Measurements from ENCODE around the gene ZNF761. TPM values are rescaled to one million over a fixed set of nuclear protein-coding genes. Genes with fewer than 3 reads are reported as not detected.
A peak's percentile ranks its signal among the peaks of the same experiment; 100 is the strongest.
"Not testable (repeated sequence)": the region's sequence is repeated elsewhere in the genome, so short reads cannot be mapped to it uniquely, and the experiment has no call there.

Gene ZNF761
- total and polyA plus RNA-seq, 7 experiments from 2014 or later, result 8.0 to 18.8 (median 13.1) TPM

DNA sequence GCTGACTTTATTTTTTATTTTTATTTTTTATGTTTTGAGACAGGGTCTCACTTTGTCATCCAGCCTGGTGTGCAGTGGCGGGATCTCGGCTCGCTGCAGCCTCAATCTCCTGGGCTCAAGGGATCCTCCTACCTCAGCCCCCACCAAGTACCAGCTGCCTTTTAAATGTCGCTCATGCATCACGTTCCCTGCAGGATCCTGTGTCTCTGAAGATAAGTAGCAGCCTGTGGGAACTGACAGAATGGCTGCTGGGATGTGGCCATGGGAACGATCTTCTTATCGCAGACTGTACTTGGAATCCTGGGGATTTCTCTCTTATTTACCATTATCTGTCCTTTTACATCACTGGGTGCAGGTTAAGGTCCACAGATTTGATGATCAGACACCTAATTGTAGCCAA lies 71.4 kb downstream of the ZNF761 start:
- ATAC-seq; H3K4me3 Mint-ChIP-seq; H3K27ac ChIP-seq (ENCODE audit: low read depth, low read length); intact Hi-C loops (cut with micrococcal nuclease); CTCF ChIA-PET; POLR2A ChIA-PET; H3K4me3 ChIP-seq (ENCODE audit: low read length); H3K27me3 ChIP-seq (ENCODE audit: control insufficient read depth in 2 of 2, insufficient read depth in 2 of 2, low read length in 2 of 2); H3K4me1 Mint-ChIP-seq; H3K4me1 ChIP-seq (ENCODE audit: control insufficient read depth in 2 of 2, insufficient read depth in 2 of 2, low read length in 2 of 2); DNase-seq; H3K36me3 ChIP-seq (ENCODE audit: control insufficient read depth in 2 of 3, insufficient read depth in 3 of 3, low read length in 3 of 3); H3K27ac Mint-ChIP-seq; H3K9me3 ChIP-seq (ENCODE audit: control insufficient read depth in 2 of 3, low read length in 3 of 3): not testable (repeated sequence)
- Mint-ChIP-seq H3K27me3 (peaks cover 0 to 36% (median 22%) of the 10 kb centered on the region in 5 donors), H3K9me3 (peaks cover 0 to 62% (median 22%) of the 10 kb centered on the region in 11 donors), H3K36me3 (peaks cover 0 to 16% (median 7%) of the 10 kb centered on the region in 5 donors)

DNA sequence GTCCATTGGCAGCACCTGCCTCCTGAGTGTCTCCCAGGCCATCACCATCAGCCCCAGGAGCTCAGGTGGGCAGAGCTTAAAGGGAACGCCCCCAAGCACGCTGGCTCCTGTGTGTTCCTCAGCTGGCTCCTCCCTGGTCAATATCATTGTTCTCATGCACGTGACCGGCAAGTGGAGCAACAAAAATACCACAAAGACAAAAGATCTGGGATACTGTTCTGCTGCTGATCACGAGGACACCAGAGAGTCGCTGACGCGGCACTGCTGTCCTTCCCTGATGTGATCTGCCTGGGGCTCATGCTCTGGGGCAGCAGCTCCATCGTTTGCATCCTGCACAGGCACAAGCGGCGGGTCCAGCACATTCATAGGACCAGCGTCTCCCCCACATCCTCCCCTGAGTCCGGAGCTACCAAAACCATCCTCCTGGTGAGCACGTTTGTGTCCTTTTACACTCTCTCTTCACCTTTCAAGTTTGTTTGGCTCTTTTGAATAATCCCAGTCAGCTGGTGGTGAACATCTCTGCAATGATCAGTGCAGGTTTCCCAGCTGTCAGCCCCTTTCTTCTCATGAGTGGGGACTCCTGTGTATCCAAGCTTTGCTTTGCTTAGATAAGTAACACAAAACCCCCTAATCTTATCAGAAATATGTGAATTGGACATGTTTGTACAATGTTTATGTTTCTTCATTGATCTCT lies 72.0 kb downstream of the ZNF761 start:
- H3K4me1 ChIP-seq (ENCODE audit: control insufficient read depth in 2 of 2, insufficient read depth in 2 of 2, low read length in 2 of 2); intact Hi-C loops (cut with micrococcal nuclease): not testable (repeated sequence)

DNA sequence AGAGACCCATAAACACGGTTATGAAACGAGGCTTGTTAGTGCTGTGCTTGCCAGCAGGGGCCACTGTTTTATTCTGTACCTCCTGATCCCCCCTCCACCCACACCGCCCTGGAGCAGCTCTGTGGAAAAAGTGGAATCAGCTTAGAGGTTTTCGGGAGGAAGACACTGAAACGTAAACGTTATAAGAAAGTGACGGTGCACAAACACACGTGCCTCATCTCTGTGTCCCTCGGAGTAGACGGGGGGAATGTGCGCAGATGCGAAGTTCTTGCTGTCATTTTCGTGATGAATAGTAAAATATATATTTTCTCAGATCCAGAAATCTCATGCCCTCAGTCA lies 72.5 kb downstream of the ZNF761 start:
- H3K9me3 ChIP-seq (ENCODE audit: control insufficient read depth in 2 of 3, low read length in 3 of 3); CTCF ChIA-PET; H3K4me1 Mint-ChIP-seq; H3K4me3 ChIP-seq (ENCODE audit: low read length); POLR2A ChIA-PET; H3K27ac Mint-ChIP-seq; H3K4me3 Mint-ChIP-seq; intact Hi-C loops (cut with micrococcal nuclease); H3K27ac ChIP-seq (ENCODE audit: low read depth, low read length); H3K4me1 ChIP-seq (ENCODE audit: control insufficient read depth in 2 of 2, insufficient read depth in 2 of 2, low read length in 2 of 2); H3K27me3 ChIP-seq (ENCODE audit: control insufficient read depth in 2 of 2, insufficient read depth in 2 of 2, low read length in 2 of 2); H3K36me3 ChIP-seq (ENCODE audit: control insufficient read depth in 2 of 3, insufficient read depth in 3 of 3, low read length in 3 of 3): not testable (repeated sequence)
- H3K36me3 Mint-ChIP-seq, result peaks cover 0 to 16% (median 7%) of the 10 kb centered on the region in 5 donors
- ATAC-seq, result peak; percentile 42
- H3K9me3 Mint-ChIP-seq, result peaks cover 0 to 62% (median 18%) of the 10 kb centered on the region in 11 donors
- peak in 1 of 9 donors; percentile 8 for DNase-seq
- peaks cover 0 to 41% (median 26%) of the 10 kb centered on the region in 5 donors for H3K27me3 Mint-ChIP-seq

More for the DNA sequence above, 72.0 kb downstream of the ZNF761 start:
- H3K27ac ChIP-seq (ENCODE audit: low read depth, low read length); H3K4me1 Mint-ChIP-seq; H3K9me3 ChIP-seq (ENCODE audit: control insufficient read depth in 2 of 3, low read length in 3 of 3); H3K36me3 ChIP-seq (ENCODE audit: control insufficient read depth in 2 of 3, insufficient read depth in 3 of 3, low read length in 3 of 3); H3K4me3 ChIP-seq (ENCODE audit: low read length); DNase-seq; H3K4me3 Mint-ChIP-seq; POLR2A ChIA-PET; H3K27me3 ChIP-seq (ENCODE audit: control insufficient read depth in 2 of 2, insufficient read depth in 2 of 2, low read length in 2 of 2); CTCF ChIA-PET; H3K27ac Mint-ChIP-seq; ATAC-seq: not testable (repeated sequence)
- Mint-ChIP-seq H3K36me3 (peaks cover 0 to 16% (median 7%) of the 10 kb centered on the region in 5 donors), H3K9me3 (peaks cover 0 to 63% (median 18%) of the 10 kb centered on the region in 11 donors), H3K27me3 (peaks cover 0 to 41% (median 25%) of the 10 kb centered on the region in 5 donors)

DNA sequence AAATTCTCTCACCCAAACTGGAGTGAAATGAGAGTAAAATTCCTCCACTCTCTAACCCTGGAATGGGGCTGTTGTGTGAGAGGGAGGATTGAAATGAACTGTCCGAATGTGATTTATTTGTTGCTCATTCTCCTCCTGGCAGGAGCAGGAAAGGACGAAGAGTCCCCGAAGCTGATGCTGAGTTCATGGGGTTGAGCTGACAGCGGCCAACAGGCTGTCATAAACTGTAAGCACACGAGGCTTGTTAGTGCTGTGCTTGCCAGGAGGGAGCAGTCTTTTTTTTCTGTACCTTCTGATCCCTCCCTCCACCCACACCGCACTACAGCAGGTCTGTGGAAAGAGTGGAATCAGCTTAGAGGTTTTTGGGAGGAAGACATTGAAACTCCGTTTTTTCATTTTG lies 73.1 kb downstream of the ZNF761 start:
- CTCF ChIA-PET, result no interaction called here
- H3K4me1 ChIP-seq (ENCODE audit: control insufficient read depth in 2 of 2, insufficient read depth in 2 of 2, low read length in 2 of 2), result no peaks in the 10 kb centered on the region

DNA sequence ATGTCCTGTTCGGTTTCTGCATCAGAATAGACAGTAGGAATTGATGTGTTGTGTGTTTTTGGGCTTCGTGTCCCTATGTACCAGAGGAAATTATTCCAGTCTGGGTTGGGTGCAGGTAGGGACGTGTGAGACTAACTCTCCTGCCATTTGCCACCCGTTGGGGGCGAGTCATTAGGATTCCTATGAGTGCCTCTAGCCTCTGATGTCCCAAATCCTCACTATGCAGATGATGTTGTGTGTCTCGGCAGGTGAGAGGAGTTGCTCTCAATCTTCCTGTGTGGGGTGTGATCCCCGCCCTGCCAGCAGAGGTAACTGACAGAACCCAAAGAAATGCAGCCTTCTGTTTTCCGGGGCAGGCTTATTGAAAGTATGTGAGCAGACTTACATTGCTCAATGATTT lies 74.9 kb downstream of the ZNF761 start:
- H3K4me1 Mint-ChIP-seq, result peaks cover 0 to 2% (median 0%) of the 10 kb centered on the region in 7 donors
- H3K27ac Mint-ChIP-seq, result no peak overlapping the region
- peak overlapping the region in 1 of 10 donors; percentile 13 for H3K4me3 Mint-ChIP-seq
- ChIA-PET CTCF (no interaction called here), POLR2A (no interaction called here)
- no peaks in the 10 kb centered on the region for H3K4me1 ChIP-seq (ENCODE audit: control insufficient read depth in 2 of 2, insufficient read depth in 2 of 2, low read length in 2 of 2)
- peaks cover 0 to 30% (median 21%) of the 10 kb centered on the region in 5 donors for H3K27me3 Mint-ChIP-seq
- no peak overlapping the region for H3K27ac ChIP-seq (ENCODE audit: low read depth, low read length)
- H3K36me3 ChIP-seq (ENCODE audit: control insufficient read depth in 2 of 3, insufficient read depth in 3 of 3, low read length in 3 of 3), result no peaks in the 10 kb centered on the region
- no peaks in the 10 kb centered on the region for H3K9me3 ChIP-seq (ENCODE audit: control insufficient read depth in 2 of 3, low read length in 3 of 3)
- ATAC-seq (no peak), DNase-seq (no peak)
- peaks cover 0 to 10% (median 4%) of the 10 kb centered on the region in 5 donors for H3K36me3 Mint-ChIP-seq
- peaks cover 0 to 47% (median 17%) of the 10 kb centered on the region in 11 donors for H3K9me3 Mint-ChIP-seq
- no peaks in the 10 kb centered on the region for H3K27me3 ChIP-seq (ENCODE audit: control insufficient read depth in 2 of 2, insufficient read depth in 2 of 2, low read length in 2 of 2)
- intact Hi-C loops (cut with micrococcal nuclease), result no loop called here
- no peak overlapping the region for H3K4me3 ChIP-seq (ENCODE audit: low read length)

More for the DNA sequence above, 73.1 kb downstream of the ZNF761 start:
- Mint-ChIP-seq H3K9me3 (peaks cover 0 to 61% (median 17%) of the 10 kb centered on the region in 11 donors), H3K27ac (no peak overlapping the region), H3K36me3 (peaks cover 0 to 16% (median 7%) of the 10 kb centered on the region in 5 donors), H3K4me3 (no peak overlapping the region), H3K4me1 (peaks cover 0 to 2% (median 0%) of the 10 kb centered on the region in 7 donors), H3K27me3 (peaks cover 0 to 41% (median 26%) of the 10 kb centered on the region in 5 donors)
- no peak for DNase-seq
- Histone ChIP-seq H3K9me3 (ENCODE audit: control insufficient read depth in 2 of 3, low read length in 3 of 3) (no peaks in the 10 kb centered on the region), H3K36me3 (ENCODE audit: control insufficient read depth in 2 of 3, insufficient read depth in 3 of 3, low read length in 3 of 3) (no peaks in the 10 kb centered on the region), H3K27me3 (ENCODE audit: control insufficient read depth in 2 of 2, insufficient read depth in 2 of 2, low read length in 2 of 2) (no peaks in the 10 kb centered on the region), H3K27ac (ENCODE audit: low read depth, low read length) (no peak overlapping the region), H3K4me3 (ENCODE audit: low read length) (no peak overlapping the region)
- POLR2A ChIA-PET, result no interaction called here
- intact Hi-C loops (cut with micrococcal nuclease), result no loop called here
- ATAC-seq, result no peak

Other genes with a start within 250 kb of the ZNF761 start
- gene ZNF665, start 238.6 kb upstream of the ZNF761 start, total RNA-seq, result 1 to 10 TPM; 1.6 to 5.9 (median 3.3) TPM
- gene ZNF665, start 238.6 kb upstream of the ZNF761 start, polyA plus RNA-seq, result 10 to 100 TPM; 12.2 to 13.7 TPM
- gene ZNF677, start 177.1 kb upstream of the ZNF761 start, total RNA-seq, result 10 to 100 TPM in 2 of 5 experiments, 1 to 10 TPM in 3; 2.2 to 25.9 (median 7.4) TPM
- gene ZNF677, start 177.1 kb upstream of the ZNF761 start, polyA plus RNA-seq, result 10 to 100 TPM; 20.5 to 29.9 TPM
- gene VN1R2, start 173.7 kb upstream of the ZNF761 start, total RNA-seq, result not detected
- gene VN1R2, start 173.7 kb upstream of the ZNF761 start, polyA plus RNA-seq, result not detected
- not detected for gene VN1R4, start 164.3 kb upstream of the ZNF761 start, total RNA-seq
- gene VN1R4, start 164.3 kb upstream of the ZNF761 start, polyA plus RNA-seq, result not detected
- gene ZNF845, start 98.2 kb upstream of the ZNF761 start, total RNA-seq, result 10 to 100 TPM in 3 of 5 experiments, 1 to 10 TPM in 2; 4.6 to 18.9 (median 11.1) TPM
- 10 to 100 TPM in 1 of 2 donors, 1 to 10 TPM in 1; 6.5 to 19.8 TPM for gene ZNF845, start 98.2 kb upstream of the ZNF761 start, polyA plus RNA-seq
- gene ZNF525, start 66.3 kb upstream of the ZNF761 start, total RNA-seq, result 10 to 100 TPM; 11.5 to 33.7 (median 24.2) TPM
- gene ZNF525, start 66.3 kb upstream of the ZNF761 start, polyA plus RNA-seq, result 10 to 100 TPM; 12.4 to 13.9 TPM
- gene ZNF765, start 36.8 kb upstream of the ZNF761 start, total RNA-seq, result 10 to 100 TPM in 3 of 5 experiments, 1 to 10 TPM in 2; 5.1 to 19.5 (median 11.4) TPM
- 10 to 100 TPM in 1 of 2 donors, 1 to 10 TPM in 1; 6.9 to 13.1 TPM for gene ZNF765, start 36.8 kb upstream of the ZNF761 start, polyA plus RNA-seq
- 10 to 100 TPM in 1 of 5 experiments, 1 to 10 TPM in 4; 2.5 to 11.2 (median 4.6) TPM for gene ZNF813, start 35.7 kb downstream of the ZNF761 start, total RNA-seq
- gene ZNF813, start 35.7 kb downstream of the ZNF761 start, polyA plus RNA-seq, result 1 to 10 TPM; 3.9 to 7.0 TPM
- gene ZNF331, start 106.2 kb downstream of the ZNF761 start, total RNA-seq, result 100 to 1,000 TPM in 2 of 5 experiments, 10 to 100 TPM in 3; 18.1 to 318 (median 68.6) TPM
- gene ZNF331, start 106.2 kb downstream of the ZNF761 start, polyA plus RNA-seq, result 10 to 100 TPM; 35.0 to 52.1 TPM
- not detected for gene DPRX, start 200.0 kb downstream of the ZNF761 start, total RNA-seq
- not detected for gene DPRX, start 200.0 kb downstream of the ZNF761 start, polyA plus RNA-seq

Data from naive thymus-derived CD4-positive, alpha-beta T cell (primary cell).